VCaP (cell line): ENCODE measurements around the gene MMP24.

Source experiments
- H3K27ac ChIP-seq: fragments of 450-650 bp; 2 replicates; pipeline ENCODE4 v1.5.1; 2017
- CTCF ChIP-seq: fragments of 450-650 bp; conservative IDR thresholded peaks from 2 replicates; pipeline ENCODE4 v1.5.1; 2017; ENCODE audit warnings: mild to moderate bottlenecking, moderate library complexity

MMP24 gene

GRCh38 chr20:35267092-35267491, 40.6 kb downstream of the MMP24 start:
- no peak for TF ChIP-seq CTCF
- peak overlapping the region; percentile 69; the same call in 1 of the 2 replicates for H3K27ac ChIP-seq

- peak overlapping the region; percentile 69 for H3K27ac ChIP-seq
- peak; percentile 93 for TF ChIP-seq CTCF
Observed at GRCh38 chr20:35269055-35269781, 42.7 kb downstream of the MMP24 start.

- no peak for TF ChIP-seq CTCF
- peak overlapping the region; percentile 69 for H3K27ac ChIP-seq
Observed at GRCh38 chr20:35270021-35270902, 43.8 kb downstream of the MMP24 start.

GRCh38 chr20:35271073-35271882, 44.8 kb downstream of the MMP24 start:
- no peak overlapping the region for H3K27ac ChIP-seq
- no peak for TF ChIP-seq CTCF

- H3K27ac ChIP-seq: no peak overlapping the region
- no peak for TF ChIP-seq CTCF
Observed at GRCh38 chr20:35271904-35272303, 45.4 kb downstream of the MMP24 start.

- TF ChIP-seq CTCF: no peak
- H3K27ac ChIP-seq: no peak overlapping the region
Observed at GRCh38 chr20:35273449-35274171, 47.1 kb downstream of the MMP24 start.
